ENCODE data around the gene ONECUT3.

ONECUT3 gene

GRCh38 chr19:1761528-1762242 lies 8.4 kb downstream of the ONECUT3 start:
- H3K4me1 ChIP-seq (ENCODE audit: low read length), result peaks cover 2% of the 10 kb centered on the region
- H3K79me2 ChIP-seq (ENCODE audit: low read length), result no peaks in the 10 kb centered on the region
- TF ChIP-seq CTCF (IDR thresholded peaks at IDR 0.05; ENCODE audit: low read depth, low read length) (no peak), EZH2phosphoT487 (IDR thresholded peaks at IDR 0.05; ENCODE audit: low read depth) (no peak)
- H3K4me2 ChIP-seq (ENCODE audit: low read length), result no peak overlapping the region
- H3K36me3 ChIP-seq (replicated peaks; ENCODE audit: low read depth, low read length), result no peaks in the 10 kb centered on the region
- H3K27ac ChIP-seq (ENCODE audit: low read length), result no peak overlapping the region
- H3K9ac ChIP-seq (ENCODE audit: low read length), result no peak overlapping the region
- H3K27me3 ChIP-seq (ENCODE audit: low read depth, low read length), result no peaks in the 10 kb centered on the region
- H3K9me3 ChIP-seq (ENCODE audit: insufficient read depth, low read length), result no peaks in the 10 kb centered on the region
- H2AFZ ChIP-seq (ENCODE audit: low read depth, low read length), result no peak overlapping the region
- H3K4me3 ChIP-seq (ENCODE audit: low read length), result no peak overlapping the region
- H4K20me1 ChIP-seq (ENCODE audit: insufficient read depth, low read length), result no peaks in the 10 kb centered on the region

GRCh38 chr19:1762243-1763117 lies 9.2 kb downstream of the ONECUT3 start:
- H3K9me3 ChIP-seq (ENCODE audit: insufficient read depth, low read length), result no peaks in the 10 kb centered on the region
- H3K4me2 ChIP-seq (ENCODE audit: low read length), result no peak overlapping the region
- no peak for TF ChIP-seq EZH2phosphoT487 (IDR thresholded peaks at IDR 0.05; ENCODE audit: low read depth)
- TF ChIP-seq CTCF (IDR thresholded peaks at IDR 0.05; ENCODE audit: low read depth, low read length), result no peak
- H2AFZ ChIP-seq (ENCODE audit: low read depth, low read length), result no peak overlapping the region
- no peak overlapping the region for H3K4me3 ChIP-seq (ENCODE audit: low read length)
- H3K9ac ChIP-seq (ENCODE audit: low read length), result no peak overlapping the region
- no peaks in the 10 kb centered on the region for H3K36me3 ChIP-seq (replicated peaks; ENCODE audit: low read depth, low read length)
- H3K27ac ChIP-seq (ENCODE audit: low read length), result no peak overlapping the region
- peaks cover 9% of the 10 kb centered on the region for H3K4me1 ChIP-seq (ENCODE audit: low read length)
- H3K27me3 ChIP-seq (ENCODE audit: low read depth, low read length), result no peaks in the 10 kb centered on the region
- H4K20me1 ChIP-seq (ENCODE audit: insufficient read depth, low read length), result no peaks in the 10 kb centered on the region
- H3K79me2 ChIP-seq (ENCODE audit: low read length), result no peaks in the 10 kb centered on the region

DNA sequence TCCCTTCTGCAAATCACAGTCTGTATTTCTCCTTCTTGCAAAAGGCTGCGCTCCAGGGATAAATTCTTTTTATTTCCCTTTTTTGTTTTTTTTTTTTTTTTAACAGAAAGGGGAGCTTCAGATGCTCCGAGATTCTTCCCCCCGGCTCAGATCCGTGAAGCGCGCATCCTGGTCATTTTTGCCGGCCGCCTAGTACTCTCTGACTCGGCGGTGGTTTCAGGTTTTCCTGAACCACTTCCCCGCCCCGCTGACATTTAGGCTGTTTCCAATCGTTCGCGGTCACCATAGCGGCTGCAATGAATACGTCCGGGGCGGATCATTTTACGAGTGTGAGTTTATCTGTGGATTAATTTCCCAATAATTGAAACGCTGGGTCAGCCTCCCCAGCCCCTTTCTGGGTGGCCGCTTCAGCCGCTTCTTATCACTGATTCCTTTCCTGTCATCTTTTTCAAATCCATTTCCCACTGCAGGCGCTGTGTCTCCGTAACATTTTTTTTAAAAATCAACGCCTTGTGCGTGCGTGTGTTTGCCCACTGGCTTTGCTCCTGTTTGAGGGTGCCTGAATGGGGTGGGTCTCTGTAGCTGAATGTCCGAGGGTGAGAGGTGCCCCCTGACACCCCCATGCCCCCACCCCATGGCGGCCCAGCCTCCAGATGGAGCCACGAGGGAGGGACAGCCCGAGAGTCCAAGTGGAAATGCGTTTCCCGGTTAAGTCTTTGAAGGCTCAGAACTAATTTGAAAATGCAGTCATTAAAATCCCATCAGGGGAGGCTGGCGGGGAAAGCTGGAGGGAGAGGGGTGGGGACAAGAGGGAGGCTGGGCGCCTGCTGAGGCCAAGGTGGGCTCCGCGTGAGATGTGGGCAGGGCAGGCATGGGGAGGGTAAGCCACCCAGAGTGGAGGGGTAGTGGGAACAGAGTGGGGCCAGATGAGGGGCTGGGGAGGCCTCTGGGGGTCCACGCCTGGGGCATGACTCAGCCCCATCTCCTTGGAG lies 10.6 kb downstream of the ONECUT3 start:
- no peak overlapping the region for H3K4me2 ChIP-seq (ENCODE audit: low read length)
- H4K20me1 ChIP-seq (ENCODE audit: insufficient read depth, low read length), result no peaks in the 10 kb centered on the region
- H2AFZ ChIP-seq (ENCODE audit: low read depth, low read length), result no peak overlapping the region
- H3K27ac ChIP-seq (ENCODE audit: low read length), result no peak overlapping the region
- no peaks in the 10 kb centered on the region for H3K79me2 ChIP-seq (ENCODE audit: low read length)
- no peak overlapping the region for H3K9ac ChIP-seq (ENCODE audit: low read length)
- peaks cover 12% of the 10 kb centered on the region for H3K4me1 ChIP-seq (ENCODE audit: low read length)
- no peak overlapping the region for H3K4me3 ChIP-seq (ENCODE audit: low read length)
- H3K27me3 ChIP-seq (ENCODE audit: low read depth, low read length), result no peaks in the 10 kb centered on the region
- H3K9me3 ChIP-seq (ENCODE audit: insufficient read depth, low read length), result no peaks in the 10 kb centered on the region
- H3K36me3 ChIP-seq (replicated peaks; ENCODE audit: low read depth, low read length), result no peaks in the 10 kb centered on the region
- TF ChIP-seq CTCF (IDR thresholded peaks at IDR 0.05; ENCODE audit: low read depth, low read length) (no peak), EZH2phosphoT487 (IDR thresholded peaks at IDR 0.05; ENCODE audit: low read depth) (no peak)
